Germinal center (tissue), 1 donor: ENCODE measurements around the gene OR7C1.
"Not testable (repeated sequence)": the region's sequence is repeated elsewhere in the genome, so short reads cannot be mapped to it uniquely, and the experiment has no call there.

Experiments used
- DNase-seq: peaks from one replicate; pipeline ENCODE4 v3.0.0; 2012; ENCODE audit warnings: mixed read lengths, low spot score

OR7C1 gene

DNA sequence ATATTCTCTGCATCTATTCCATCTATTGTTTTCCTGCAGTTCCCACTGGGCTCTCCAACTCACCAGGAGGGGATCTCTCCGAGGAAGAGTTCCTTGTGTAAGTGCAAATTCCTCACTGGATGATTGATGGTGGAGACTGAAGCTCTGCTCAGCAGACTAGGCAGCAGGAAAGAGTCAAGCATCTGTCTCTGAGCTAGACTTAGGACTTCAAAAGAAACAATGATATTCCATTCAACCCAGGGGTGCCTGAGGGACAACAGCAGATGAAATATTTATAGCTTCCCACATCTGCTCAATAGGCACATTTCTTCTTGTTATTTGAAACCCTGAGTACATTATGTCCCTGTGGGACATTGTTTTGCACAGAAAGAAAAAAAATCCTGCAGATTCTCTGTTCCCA is at the start of gene OR7C1, which contains the start of gene OR7A5:
Gene OR7C1, minus strand, starts transcription at position 175 of the 400 bp plus-strand sequence. CDS start 35,049 bp downstream, outside the sequence.
Gene OR7A5, minus strand, starts transcription at position 175 of the 400 bp plus-strand sequence. CDS start 6,944 bp downstream, outside the sequence.
- DNase-seq = no peak

DNA sequence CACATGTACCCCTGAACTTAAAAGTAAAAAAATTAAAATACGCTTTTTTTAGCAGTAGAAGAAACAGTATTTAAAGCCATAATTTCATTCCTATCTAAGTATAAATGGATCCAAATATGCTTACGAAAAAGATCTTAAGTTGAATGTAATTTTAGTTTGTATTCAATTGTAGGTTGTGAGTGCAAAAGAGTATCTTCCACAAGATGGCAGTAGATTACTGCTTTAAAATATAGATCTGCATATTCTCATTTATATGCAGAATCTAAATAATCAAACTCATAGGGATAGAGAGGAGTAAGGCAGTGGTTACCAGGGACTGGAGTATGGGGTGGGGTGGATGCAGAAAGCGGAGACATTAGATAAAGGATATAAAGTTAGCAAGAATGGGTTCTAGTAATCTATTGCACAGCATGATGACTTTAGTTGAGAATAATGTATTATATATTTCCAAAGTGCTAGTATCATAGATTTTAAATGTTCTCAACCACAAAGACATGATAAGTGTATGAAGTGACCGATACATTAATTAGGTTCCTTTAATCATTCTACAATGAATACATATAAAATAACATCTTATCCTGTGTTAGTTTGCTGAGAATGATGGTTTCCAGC is 36.7 kb upstream of the OR7C1 start:
- peak; percentile 26 for DNase-seq

DNA sequence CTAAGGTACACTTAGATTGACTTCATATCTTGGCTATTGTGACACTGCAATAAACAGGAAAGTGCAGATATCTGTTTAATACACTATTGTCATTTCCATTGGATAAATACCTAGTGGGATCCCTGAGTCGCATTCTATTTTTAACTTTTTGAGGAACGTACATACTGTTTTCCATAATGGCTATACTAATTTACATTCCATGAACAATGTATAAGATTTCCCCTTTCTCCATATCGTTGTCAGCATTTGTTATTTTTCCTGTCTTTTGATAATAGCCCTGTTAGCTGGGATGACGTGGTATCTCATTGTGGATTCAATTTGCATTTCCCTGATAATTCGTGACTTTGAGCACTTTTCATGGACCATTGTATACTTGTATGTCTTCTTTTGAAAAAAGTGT is 33.5 kb upstream of the OR7C1 start:
- DNase-seq = no peak

DNA sequence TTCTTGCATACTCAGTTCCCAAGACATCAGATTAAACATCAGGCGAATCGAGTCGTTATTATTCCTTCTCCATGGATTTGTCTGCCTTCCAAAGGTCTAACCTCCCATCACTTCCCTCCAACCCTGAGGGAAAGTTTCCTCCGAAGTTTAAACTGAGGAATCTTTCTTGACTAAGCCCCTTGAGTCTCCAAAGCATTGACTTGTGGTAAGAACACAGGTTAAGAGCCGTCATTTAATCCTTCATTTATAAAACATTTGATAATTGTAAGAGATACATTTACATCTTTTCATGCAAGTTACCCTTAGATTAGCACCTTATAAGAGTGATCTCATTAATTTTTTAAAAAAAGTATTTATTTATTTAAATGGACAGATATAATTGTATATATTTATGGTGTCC is 13.8 kb upstream of the OR7C1 start, which contains the start of gene OR7A10:
Gene OR7A10, minus strand, starts transcription at position 101 of the 400 bp plus-strand sequence. CDS start 7,045 bp downstream, outside the sequence.
- no peak for DNase-seq

DNA sequence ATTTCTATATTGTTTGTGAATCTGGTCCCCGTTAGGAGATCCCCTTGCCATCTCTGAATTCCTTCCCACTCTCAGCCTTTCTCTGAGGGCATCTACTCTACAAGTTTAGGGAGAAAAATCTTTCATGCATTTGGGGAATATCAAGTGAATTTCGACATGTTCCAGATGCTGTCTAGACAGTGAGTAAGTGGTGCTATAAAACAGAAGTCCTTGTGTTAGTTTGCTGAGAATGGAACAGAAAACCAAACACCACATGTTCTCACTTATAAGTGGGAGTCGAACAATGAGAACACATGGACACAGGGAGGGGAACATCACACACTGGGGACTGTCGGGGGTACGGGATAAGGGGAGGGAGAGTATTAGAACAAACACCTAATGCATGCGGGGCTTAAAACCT is 8.6 kb upstream of the OR7C1 start:
- DNase-seq = no peak

DNA sequence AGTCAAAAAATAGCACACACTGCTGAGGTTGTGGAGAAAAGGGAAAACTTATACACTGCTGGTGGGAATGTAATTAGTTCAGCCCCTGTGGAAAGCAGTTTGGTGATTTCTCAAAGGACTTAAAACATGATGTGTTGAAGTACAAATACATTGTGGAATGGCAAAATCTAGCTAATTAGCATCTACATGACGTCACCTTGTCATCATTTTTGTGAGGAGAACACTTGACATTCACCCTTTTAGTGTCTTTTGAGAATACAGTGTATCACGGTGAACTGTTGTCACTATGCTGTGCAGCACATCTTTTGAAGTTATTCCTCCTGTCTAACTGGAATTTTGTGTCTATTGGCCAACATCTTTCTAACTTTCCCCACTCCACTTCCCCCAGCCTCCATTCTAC is 8.2 kb upstream of the OR7C1 start:
- no peak for DNase-seq

DNA sequence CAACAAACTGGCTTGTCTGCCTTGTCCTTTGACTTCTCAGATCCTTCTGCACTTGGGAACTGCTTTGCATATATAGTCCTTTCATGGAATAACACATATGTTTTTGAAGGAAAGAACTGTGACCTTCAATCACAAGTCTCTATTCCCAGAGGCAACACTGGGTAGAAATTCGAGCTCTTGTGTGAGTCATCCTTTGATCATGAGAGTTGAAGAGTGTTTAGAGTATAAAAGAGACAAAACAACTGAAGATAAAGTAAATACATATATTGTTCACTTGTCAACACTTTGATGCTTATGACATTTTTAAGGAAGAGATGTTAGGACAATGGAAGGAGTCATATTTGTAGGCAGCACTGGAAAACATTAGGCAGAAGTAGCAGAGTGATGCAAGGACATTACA is 5.2 kb upstream of the OR7C1 start:
- no peak for DNase-seq

DNA sequence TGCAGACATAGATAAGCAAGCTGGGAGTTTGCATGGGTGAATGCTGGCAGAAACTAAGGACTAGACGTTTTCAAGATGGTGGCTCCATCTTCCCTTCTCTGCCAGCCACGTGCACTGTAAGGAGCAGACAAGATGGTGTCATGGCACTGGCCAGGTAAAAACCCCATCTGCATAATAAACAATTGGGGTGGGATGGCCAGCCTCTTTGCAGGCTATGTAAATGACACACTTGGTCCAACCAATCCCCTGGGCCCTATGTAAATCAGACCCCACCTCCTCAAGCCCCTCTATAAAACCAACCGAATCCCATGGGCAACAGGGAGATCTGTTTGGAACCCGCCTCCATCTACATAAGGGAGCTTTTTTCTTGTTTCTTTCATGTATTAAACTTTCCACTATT is 2.4 kb upstream of the OR7C1 start:
- DNase-seq = no peak

DNA sequence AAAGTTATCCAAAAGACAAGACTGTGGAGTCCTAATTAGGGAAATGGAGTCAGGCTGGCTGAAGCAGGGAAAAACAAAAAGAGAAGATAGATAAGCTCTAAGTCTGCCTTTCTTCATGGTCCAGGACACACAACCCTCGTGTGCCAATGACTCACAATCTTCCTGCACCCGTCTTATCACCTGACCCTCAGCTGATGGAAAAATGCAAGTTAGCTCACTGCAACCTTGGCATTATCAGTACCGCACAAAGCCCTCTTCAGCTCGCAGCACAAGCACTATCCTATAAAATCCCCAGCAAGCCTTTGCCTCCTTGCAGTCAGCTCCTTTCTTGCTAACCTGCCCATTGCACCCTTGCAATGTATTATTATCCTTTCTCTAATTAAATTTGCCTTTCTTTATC is 4.3 kb downstream of the OR7C1 start:
- no peak for DNase-seq

DNA sequence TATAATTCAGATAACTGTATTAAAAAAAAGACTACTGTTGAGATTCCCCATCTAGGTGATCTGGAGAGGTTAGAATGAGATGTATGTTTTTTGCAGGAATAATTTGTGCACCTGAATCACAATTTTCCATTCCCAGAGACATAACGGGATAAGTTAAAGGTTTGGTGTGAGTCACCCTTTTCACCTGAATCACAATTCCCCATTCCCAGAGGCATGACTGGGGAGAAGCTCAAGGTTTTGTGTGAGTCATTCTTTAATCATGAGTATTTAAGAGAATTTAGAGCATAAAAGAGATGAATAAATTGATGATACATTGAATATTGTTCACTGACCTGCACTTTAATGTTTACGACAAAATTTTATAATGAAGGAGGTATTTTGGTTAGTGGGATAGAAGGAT is 9.0 kb downstream of the OR7C1 start:
- no peak for DNase-seq

DNA sequence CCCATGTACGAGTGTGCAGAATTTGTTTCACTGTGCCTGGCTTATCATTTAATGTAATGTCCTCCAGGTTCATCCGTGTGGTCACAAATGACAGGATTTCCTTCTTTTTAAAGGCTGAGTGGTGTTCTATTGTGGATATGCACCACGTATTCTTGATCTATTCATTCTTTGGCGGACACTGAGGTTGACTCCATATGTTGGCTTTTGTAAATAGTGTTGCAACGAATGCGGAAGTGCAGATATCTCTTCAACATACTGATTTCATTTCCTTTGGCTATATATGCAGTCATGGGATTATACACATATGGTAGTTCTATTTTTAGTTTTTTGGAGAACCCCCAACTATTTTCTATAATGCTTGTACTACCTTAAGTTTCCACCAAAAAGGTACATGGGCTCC is 13.0 kb downstream of the OR7C1 start:
- DNase-seq = no peak

DNA sequence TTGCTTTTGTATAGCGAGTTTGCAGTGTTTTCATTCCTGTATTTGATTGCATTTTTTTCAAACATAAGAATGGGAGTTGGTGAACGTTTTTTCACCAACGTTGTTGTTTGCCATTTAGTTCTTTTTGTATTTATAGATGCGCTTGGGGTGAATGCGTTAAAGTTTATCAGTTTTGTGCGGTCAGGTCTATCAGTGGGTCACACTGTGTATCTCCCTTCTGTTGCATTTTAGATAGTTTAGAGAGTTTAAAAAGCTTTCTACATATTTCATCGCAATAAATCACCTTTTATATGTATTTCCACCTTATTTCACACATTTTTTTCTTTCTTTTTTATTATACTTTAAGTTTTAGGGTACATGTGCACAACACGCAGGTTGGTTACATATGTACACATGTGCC is 16.4 kb downstream of the OR7C1 start:
- DNase-seq = no peak

DNA sequence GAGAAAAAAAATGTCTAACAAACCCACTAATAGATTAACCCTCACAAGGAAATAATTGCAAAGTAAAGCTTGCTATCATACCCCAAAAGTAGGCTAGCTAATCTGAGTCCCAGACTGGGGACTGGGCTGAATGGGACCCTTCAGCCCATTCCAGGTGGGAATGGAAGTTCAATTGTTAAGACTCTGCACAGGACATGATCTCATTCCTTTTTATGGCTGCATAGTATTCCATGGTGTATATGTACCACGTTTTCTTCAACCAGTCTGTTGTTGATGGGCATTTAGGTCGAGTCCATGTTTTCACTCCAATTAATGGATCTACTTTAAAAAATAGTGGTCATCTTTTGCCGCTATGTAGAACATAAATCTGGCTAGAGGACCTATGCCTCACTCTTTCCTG is 17.9 kb downstream of the OR7C1 start:
- DNase-seq = no peak

DNA sequence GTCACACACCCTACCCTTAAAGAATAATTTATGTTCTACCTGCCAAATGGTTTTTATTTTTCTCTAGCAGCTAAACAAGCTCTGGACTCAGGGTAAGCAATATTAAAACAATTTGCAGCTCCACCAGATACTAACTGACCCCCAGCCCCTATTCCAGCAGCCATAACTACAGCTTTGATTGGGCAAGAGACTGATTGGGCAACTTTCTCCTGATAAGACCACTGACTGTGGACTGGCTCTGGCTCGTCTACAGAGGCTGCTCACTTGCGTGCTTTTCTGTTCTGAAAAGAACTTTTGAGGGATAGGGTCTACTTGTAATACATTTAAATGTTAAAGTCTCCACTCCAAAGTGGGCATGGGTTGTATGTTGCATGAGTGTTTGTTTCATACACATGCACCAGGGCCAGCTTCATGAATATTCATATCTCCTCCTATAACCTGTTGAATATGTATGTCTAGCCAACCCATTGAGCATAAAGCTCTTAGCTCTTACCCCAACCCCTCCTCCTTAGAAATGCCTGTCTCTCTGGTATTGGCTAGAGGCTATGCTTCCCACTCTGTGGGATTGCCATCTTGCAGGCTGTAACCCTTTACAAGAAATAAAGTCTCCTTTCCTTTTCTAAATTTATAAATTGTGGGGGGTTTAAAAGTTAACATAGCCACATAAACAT is 19.9 kb downstream of the OR7C1 start:
- no peak for DNase-seq

DNA sequence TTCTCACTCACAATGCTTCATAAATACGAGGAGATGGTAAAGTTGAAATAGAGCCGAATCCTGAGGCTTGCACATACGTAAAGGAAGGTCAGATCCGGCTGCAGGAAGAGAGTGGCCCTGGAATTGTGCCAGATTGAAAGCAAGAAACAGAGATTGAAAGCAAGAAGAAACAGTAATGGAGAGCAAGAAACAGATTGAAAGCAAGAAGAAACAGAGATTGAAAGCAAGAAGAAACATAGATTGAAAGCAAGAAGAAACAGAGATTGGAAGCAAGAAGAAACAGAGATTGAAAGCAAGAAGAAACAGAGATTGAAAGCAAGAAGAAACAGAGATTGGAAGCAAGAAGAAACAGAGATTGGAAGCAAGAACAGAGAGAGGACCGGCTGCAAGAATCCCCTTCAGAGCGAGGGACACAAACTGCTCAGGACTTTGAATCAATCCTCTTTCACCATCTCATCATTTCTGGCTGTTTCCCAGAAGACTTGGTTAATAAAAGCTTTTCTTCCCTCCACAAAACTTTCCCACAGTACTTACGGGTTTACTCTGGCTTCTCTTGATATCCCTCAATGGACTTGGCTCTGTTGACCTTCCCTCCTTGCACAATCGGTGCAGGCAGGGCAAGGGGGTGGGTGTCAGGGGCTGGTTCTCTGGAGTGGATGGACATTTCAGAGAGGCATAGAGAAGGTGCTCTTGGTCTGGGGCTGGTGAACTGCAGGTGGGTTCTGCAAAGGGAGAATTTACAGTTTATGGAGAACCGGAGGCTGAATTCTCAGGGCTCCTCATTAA is 25.5 kb downstream of the OR7C1 start:
- no peak for DNase-seq

DNA sequence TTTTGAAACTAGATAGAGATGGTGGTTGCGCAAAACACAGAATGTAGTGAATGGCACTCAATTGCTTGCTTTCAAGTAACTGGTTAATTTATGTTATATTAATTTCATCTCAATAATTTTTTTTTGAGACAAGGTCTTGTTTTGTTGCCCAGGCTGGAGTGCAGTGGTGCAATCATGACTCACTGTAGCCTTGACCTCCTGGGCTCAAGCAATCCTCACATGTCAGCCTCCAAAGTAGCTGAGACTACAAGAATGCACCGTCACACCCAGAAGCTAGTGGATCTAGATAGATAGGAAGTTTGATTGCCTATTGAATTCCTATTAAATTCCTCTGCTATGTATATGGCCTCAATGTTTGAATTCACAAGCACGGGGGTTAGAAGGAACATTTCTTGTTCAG is 30.2 kb downstream of the OR7C1 start:
- no peak for DNase-seq

DNA sequence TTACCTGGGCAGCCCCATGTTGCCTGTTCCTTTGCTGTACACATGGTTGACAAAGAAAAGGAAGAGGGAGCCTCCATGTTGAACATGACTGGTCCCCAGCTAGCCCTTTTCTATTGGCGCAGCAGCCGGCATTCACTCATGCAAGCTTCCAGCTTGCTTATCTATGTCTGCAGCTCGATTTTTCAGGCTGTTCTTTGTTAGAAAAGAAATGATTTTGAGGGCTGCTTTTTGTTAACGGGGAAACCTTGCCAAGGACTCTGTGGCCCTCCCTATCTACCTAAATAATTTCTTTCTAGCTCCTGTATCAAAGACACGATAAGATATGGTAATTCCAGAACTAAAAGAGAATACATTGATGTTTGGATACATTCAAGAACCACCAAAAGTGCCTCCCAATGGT is 36.2 kb downstream of the OR7C1 start:
- DNase-seq = no peak

DNA sequence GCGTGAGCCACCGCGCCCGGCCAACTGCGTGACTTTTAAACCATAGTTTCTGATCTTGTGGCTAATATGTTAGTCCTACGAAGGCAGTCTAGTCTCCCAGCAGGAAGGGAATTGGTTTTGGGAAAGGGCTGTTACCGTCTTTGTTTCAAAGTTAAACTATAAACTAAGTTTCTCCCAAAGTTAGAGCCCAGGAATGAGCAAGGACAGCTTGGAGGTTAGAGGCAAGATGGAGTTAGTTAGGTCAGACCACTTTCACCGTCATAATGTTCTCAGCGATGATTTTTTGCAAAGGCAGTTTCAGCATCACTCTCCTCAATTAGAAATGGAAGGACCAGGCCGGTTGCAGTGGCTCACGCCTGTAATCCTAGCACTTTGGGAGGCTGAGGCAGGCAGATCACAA is 39.0 kb downstream of the OR7C1 start:
- DNase-seq = no peak

DNA sequence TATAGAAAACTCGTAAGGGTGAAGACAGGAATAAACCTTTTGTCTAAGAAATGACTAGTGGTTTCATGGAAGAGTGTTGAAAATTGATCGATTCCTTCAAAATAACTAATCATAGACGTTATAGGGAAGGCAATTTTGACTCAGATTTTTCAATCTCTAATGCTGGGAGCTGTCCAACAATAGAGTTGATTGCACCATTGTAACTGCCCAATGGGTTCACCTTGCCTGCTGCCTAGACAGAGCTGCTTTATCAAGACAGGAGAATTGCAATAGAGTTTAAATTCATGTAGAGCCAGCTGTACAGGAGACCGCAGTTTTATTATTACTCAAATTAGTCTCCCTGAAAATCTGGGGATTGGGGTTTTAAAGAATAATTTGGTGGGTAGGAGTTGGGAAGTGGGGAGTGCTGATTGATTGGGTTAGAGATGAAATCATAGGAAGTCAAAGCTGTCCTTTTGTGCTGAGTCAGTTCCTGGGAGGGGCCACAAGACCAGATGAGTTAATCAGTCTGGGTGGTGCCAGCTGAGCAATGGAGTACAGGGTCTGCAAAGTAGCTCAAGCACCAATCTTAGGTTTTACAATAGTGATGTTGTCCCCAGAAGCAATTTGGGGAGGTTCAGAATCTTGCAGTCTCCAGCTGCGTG is 39.8 kb downstream of the OR7C1 start:
- no peak for DNase-seq

DNA sequence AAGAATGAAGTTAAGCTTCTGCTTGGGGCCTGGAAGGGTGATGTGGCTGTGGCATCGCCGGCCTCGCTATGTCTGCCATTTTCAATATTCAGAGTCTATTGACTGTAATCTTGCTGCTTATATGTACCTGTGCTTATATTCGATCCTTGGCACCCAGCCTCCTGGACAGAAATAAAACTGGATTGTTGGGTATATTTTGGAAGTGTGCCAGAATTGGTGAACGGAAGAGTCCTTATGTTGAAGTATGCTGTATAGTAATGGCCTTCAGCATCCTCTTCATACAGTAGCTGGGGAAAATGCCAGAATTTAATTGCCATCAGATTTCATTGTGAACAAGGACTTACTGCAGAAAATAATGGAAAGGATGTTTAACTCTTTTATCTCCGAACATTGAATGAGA is 42.7 kb downstream of the OR7C1 start:
- not testable (repeated sequence) for DNase-seq

DNA sequence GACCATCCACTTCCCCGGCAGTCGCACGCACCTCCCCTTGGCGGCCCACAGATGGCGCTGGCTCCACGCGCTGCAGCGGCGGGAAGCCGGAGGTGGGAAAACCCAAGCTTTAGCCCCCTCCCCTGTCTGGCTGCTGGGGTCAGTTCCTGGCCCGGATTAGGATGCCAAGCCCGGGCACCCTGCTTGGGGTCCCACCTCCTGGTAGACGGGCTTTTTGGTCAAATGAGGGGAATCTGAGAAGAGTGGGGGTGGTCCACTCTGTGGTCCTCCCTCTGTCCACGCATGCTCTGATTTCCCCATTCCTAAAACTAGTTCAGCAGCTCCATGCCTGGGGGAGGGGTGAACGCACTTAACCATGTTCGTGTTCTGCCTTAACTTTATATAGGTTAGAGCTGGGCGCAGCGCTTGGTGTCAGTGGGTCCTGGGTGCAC is 48.5 kb downstream of the OR7C1 start:
- peak; percentile 38 for DNase-seq

DNA sequence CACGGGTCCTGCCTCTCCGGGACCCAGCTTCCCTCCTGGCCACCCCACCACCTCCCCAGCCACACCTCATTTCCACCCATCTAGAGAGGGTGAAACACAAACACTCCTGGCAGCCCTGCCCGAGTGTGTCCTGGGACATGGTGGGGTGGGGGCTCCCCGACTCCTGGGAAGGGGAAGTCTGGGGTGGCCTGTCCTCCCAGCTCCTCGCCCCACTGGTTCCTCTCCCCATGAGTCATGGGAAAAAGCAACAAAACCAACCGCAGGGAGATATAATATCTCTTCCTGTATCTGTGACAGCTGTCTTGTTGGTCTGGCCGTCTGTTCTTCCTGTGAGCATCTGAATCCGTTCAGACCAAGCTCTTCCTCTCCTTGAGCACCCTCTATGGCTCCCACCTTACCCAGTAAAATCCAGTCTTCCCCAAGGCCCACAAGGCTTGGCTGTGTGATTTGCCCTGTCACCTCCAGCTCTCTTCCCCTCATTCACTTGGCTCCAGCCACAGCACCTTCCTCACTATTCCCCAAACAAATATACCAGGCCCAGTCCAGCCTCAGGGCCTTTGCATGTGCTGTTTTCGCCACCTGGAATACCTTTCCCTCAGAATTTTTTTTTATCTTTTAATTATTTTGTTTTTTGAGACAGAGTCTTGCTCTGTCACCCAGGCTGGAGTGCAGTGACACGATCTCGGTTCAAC is 49.7 kb downstream of the OR7C1 start:
- not testable (repeated sequence) for DNase-seq
